Liver (tissue), 9 donors: Measurements from ENCODE around the gene THBD. TPM values are rescaled to one million over a fixed set of nuclear protein-coding genes. Genes with fewer than 3 reads are reported as not detected.

ENCODE experiments used
- DNase-seq: peaks from one replicate; pipeline ENCODE4 v3.0.0-alpha.2; 2017; ENCODE audit warnings: low spot score
- H3K27ac ChIP-seq, 2 donors: one replicate each; pipeline ENCODE4 v1.7.0; 2013; ENCODE audit warnings: inconsistent platforms in 2 of 2, low read length in 2 of 2, control low read depth in 1 of 2, low read depth in 1 of 2, mild to moderate bottlenecking in 1 of 2
- H3K27me3 ChIP-seq, 4 donors: one replicate each; pipeline versions ENCODE4 v1.6.1 to v1.7.0; 2013; ENCODE audit warnings: low read length in 3 of 4, inconsistent platforms in 1 of 4, mild to moderate bottlenecking in 1 of 4, moderate library complexity in 1 of 4; ENCODE audit not compliant: control insufficient read depth in 4 of 4, insufficient read depth in 4 of 4
- H3K36me3 ChIP-seq, 4 donors: one replicate each; pipeline versions ENCODE4 v1.6.1 to v1.7.0; 2013; ENCODE audit warnings: low read length in 3 of 4, mild to moderate bottlenecking in 3 of 4, low read depth in 1 of 4, moderate library complexity in 1 of 4; ENCODE audit not compliant: control insufficient read depth in 4 of 4, insufficient read depth in 3 of 4
- H3K4me1 ChIP-seq, 4 donors: one replicate each; pipeline versions ENCODE4 v1.6.1 to v1.7.0; 2013; ENCODE audit warnings: low read length in 3 of 4, mild to moderate bottlenecking in 3 of 4, moderate library complexity in 1 of 4; ENCODE audit not compliant: control insufficient read depth in 4 of 4, insufficient read depth in 4 of 4
- H3K4me3 ChIP-seq, 3 donors: one replicate each; pipeline versions ENCODE4 v1.6.1 to v1.7.0; 2013; ENCODE audit warnings: low read length in 3 of 3, control low read depth in 1 of 3, low read depth in 1 of 3, mild to moderate bottlenecking in 1 of 3
- H3K9ac ChIP-seq, 2 donors: one replicate each; pipeline ENCODE4 v1.7.0; 2013; ENCODE audit warnings: low read length in 2 of 2, mild to moderate bottlenecking in 2 of 2, moderate library complexity in 2 of 2, control low read depth in 1 of 2, low read depth in 1 of 2
- H3K9me3 ChIP-seq, 4 donors: one replicate each; pipeline versions ENCODE4 v1.6.1 to v1.7.0; 2013; ENCODE audit warnings: low read length in 3 of 4; ENCODE audit not compliant: control insufficient read depth in 4 of 4
- CTCF ChIP-seq: fragments of 150-350 bp; IDR thresholded peaks from 2 replicates; pipeline ENCODE4 v1.5.1; 2017; ENCODE audit warnings: improper control_type of control experiment, low read depth, low read length; ENCODE audit not compliant: missing input control
- EGR1 ChIP-seq, 2 donors: IDR thresholded peaks; 2 replicates each; pipeline ENCODE4 v1.6.1; 2016 to 2018; ENCODE audit warnings: antibody characterized with exemption in 2 of 2, low read depth in 2 of 2
- FOXA1 ChIP-seq: IDR thresholded peaks from 2 replicates; pipeline ENCODE4 v1.6.1; 2016; ENCODE audit warnings: antibody characterized with exemption
- GABPA ChIP-seq, 2 donors: IDR thresholded peaks in 1 of 2; conservative IDR thresholded peaks in 1 of 2; 2 replicates each; pipeline ENCODE4 v1.6.1; 2016; ENCODE audit warnings: antibody characterized with exemption in 2 of 2, mild to moderate bottlenecking in 1 of 2, moderate library complexity in 1 of 2
- HNF4A ChIP-seq, 2 donors: conservative IDR thresholded peaks; 2 replicates each; pipeline ENCODE4 v1.6.1; 2016; ENCODE audit warnings: antibody characterized with exemption in 2 of 2, mild to moderate bottlenecking in 2 of 2
- HNF4G ChIP-seq: IDR thresholded peaks from 2 replicates; pipeline ENCODE4 v1.6.1; 2016; ENCODE audit warnings: antibody characterized with exemption
- JUND ChIP-seq, 2 donors: IDR thresholded peaks; 2 replicates each; pipeline ENCODE4 v1.6.1; 2016; ENCODE audit warnings: antibody characterized with exemption in 2 of 2
- MAX ChIP-seq: IDR thresholded peaks from 2 replicates; pipeline ENCODE4 v1.6.1; 2016; ENCODE audit warnings: antibody characterized with exemption
- NR2F2 ChIP-seq: IDR thresholded peaks from 2 replicates; pipeline ENCODE4 v1.6.1; 2016; ENCODE audit warnings: antibody characterized with exemption
- RAD21 ChIP-seq, 2 donors: IDR thresholded peaks; 2 replicates each; pipeline ENCODE4 v1.6.1; 2016; ENCODE audit warnings: antibody characterized with exemption in 2 of 2, mild to moderate bottlenecking in 2 of 2
- RXRA ChIP-seq, 2 donors: IDR thresholded peaks; 2 replicates each; pipeline ENCODE4 v1.6.1; 2017 to 2018; ENCODE audit warnings: antibody characterized with exemption in 2 of 2, mild to moderate bottlenecking in 1 of 2
- SP1 ChIP-seq: IDR thresholded peaks from 2 replicates; pipeline ENCODE4 v1.6.1; 2018; ENCODE audit warnings: antibody characterized with exemption, mild to moderate bottlenecking
- TAF1 ChIP-seq: conservative IDR thresholded peaks from 2 replicates; pipeline ENCODE4 v1.6.1; 2016; ENCODE audit warnings: antibody characterized with exemption, mild to moderate bottlenecking
- YY1 ChIP-seq: IDR thresholded peaks from 2 replicates; pipeline ENCODE4 v1.6.1; 2016; ENCODE audit warnings: antibody characterized with exemption, mild to moderate bottlenecking
- WGBS: extraction: QIAGEN DNeasy Blood & Tissue Kit; methylation state at CpG from one replicate; pipeline ENCODE4 v1.1.7; 2013; 5-methylcytosine and 5-hydroxymethylcytosine counted together
- polyA plus RNA-seq, 2 donors: library from polyadenylated mRNA; stranded (reverse) in 1 of 2; unstranded in 1 of 2; fragments of 200-250 nt in 1 of 2; fragments of >200 nt in 1 of 2; fragmentation: Nextera tagmentation in 1 of 2; extraction: Ambion mirVana in 1 of 2; gene quantifications; one replicate each; pipeline versions ENCODE4 v1.2.1 to v1.2.3, GENCODE V29; 2013 to 2015
- total RNA-seq, 2 donors: library from RNA; depleted of rRNA; stranded (reverse); fragments of >200 nt; gene quantifications; one replicate each; pipeline ENCODE4 v1.2.3, GENCODE V29; 2014
- TF ChIP-seq, protein P1 (sequence below): IDR thresholded peaks from 2 replicates; pipeline ENCODE4 v1.6.1; 2016; ENCODE audit warnings: antibody characterized with exemption
- TF ChIP-seq, protein P2 (sequence below): IDR thresholded peaks from 2 replicates; pipeline ENCODE4 v1.6.1; 2016; ENCODE audit warnings: antibody characterized with exemption, mild to moderate bottlenecking
- TF ChIP-seq, protein P3 (sequence below): IDR thresholded peaks from 2 replicates; pipeline ENCODE4 v1.6.1; 2016; ENCODE audit warnings: antibody characterized with exemption
- donor health status: healthy.
- donor health status: healthy.
- donor health status: healthy.
- donor health status: healthy.
- donor health status: healthy.

The THBD gene
- total and polyA plus RNA-seq, 4 donors, result 1.4 to 6.6 (median 3.1) TPM

GRCh38 chr20:23007886-23008655 is 41.4 kb downstream of the THBD start:
- DNase-seq, result no peak
- TF ChIP-seq, protein P1, sequence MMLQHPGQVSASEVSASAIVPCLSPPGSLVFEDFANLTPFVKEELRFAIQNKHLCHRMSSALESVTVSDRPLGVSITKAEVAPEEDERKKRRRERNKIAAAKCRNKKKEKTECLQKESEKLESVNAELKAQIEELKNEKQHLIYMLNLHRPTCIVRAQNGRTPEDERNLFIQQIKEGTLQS, result no peak
- TF ChIP-seq RXRA (IDR thresholded peaks at IDR 0.05) (no peak), NR2F2 (no peak), HNF4G (no peak), HNF4A (conservative IDR thresholded peaks at IDR 0.05) (no peak), MAX (no peak), EGR1 (IDR thresholded peaks at IDR 0.05; ENCODE audit: low read depth in 2 of 2) (no peak)
- H3K36me3 ChIP-seq, result peaks cover 0 to 1% (median 0%) of the 10 kb centered on the region in 4 donors
- no peak overlapping the region for H3K9ac ChIP-seq
- H3K4me3 ChIP-seq, result no peak overlapping the region
- H3K9me3 ChIP-seq, result no peaks in the 10 kb centered on the region
- WGBS, result 89% methylated on average over 9 of the region's 9 CpGs
- H3K4me1 ChIP-seq, result no peaks in the 10 kb centered on the region
- no peak overlapping the region for H3K27ac ChIP-seq
- H3K27me3 ChIP-seq, result no peaks in the 10 kb centered on the region

- WGBS, result 68% methylated on average over 3 of the region's 3 CpGs
- Histone ChIP-seq H3K36me3 (peaks cover 0 to 1% (median 0%) of the 10 kb centered on the region in 4 donors), H3K4me1 (no peaks in the 10 kb centered on the region), H3K27me3 (no peaks in the 10 kb centered on the region), H3K9ac (no peak overlapping the region), H3K9me3 (no peaks in the 10 kb centered on the region), H3K4me3 (no peak overlapping the region), H3K27ac (no peak overlapping the region)
- no peak for TF ChIP-seq CTCF
- TF ChIP-seq, protein P1, result no peak
- TF ChIP-seq GABPA (IDR thresholded peaks at IDR 0.05 in 1 of 2, conservative IDR thresholded peaks at IDR 0.05 in 1 of 2), result no peak
- TF ChIP-seq YY1, result no peak
- no peak for TF ChIP-seq NR2F2
- no peak for TF ChIP-seq MAX
- no peak for TF ChIP-seq TAF1
- TF ChIP-seq FOXA1, result no peak
- TF ChIP-seq JUND (IDR thresholded peaks at IDR 0.05), result no peak
- TF ChIP-seq, protein P2, sequence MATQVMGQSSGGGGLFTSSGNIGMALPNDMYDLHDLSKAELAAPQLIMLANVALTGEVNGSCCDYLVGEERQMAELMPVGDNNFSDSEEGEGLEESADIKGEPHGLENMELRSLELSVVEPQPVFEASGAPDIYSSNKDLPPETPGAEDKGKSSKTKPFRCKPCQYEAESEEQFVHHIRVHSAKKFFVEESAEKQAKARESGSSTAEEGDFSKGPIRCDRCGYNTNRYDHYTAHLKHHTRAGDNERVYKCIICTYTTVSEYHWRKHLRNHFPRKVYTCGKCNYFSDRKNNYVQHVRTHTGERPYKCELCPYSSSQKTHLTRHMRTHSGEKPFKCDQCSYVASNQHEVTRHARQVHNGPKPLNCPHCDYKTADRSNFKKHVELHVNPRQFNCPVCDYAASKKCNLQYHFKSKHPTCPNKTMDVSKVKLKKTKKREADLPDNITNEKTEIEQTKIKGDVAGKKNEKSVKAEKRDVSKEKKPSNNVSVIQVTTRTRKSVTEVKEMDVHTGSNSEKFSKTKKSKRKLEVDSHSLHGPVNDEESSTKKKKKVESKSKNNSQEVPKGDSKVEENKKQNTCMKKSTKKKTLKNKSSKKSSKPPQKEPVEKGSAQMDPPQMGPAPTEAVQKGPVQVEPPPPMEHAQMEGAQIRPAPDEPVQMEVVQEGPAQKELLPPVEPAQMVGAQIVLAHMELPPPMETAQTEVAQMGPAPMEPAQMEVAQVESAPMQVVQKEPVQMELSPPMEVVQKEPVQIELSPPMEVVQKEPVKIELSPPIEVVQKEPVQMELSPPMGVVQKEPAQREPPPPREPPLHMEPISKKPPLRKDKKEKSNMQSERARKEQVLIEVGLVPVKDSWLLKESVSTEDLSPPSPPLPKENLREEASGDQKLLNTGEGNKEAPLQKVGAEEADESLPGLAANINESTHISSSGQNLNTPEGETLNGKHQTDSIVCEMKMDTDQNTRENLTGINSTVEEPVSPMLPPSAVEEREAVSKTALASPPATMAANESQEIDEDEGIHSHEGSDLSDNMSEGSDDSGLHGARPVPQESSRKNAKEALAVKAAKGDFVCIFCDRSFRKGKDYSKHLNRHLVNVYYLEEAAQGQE, result no peak
- TF ChIP-seq HNF4G, result no peak
- no peak for TF ChIP-seq SP1
- no peak for TF ChIP-seq RXRA (IDR thresholded peaks at IDR 0.05)
- TF ChIP-seq, protein P3, sequence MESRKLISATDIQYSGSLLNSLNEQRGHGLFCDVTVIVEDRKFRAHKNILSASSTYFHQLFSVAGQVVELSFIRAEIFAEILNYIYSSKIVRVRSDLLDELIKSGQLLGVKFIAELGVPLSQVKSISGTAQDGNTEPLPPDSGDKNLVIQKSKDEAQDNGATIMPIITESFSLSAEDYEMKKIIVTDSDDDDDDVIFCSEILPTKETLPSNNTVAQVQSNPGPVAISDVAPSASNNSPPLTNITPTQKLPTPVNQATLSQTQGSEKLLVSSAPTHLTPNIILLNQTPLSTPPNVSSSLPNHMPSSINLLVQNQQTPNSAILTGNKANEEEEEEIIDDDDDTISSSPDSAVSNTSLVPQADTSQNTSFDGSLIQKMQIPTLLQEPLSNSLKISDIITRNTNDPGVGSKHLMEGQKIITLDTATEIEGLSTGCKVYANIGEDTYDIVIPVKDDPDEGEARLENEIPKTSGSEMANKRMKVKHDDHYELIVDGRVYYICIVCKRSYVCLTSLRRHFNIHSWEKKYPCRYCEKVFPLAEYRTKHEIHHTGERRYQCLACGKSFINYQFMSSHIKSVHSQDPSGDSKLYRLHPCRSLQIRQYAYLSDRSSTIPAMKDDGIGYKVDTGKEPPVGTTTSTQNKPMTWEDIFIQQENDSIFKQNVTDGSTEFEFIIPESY, result no peak
- no peak for TF ChIP-seq RAD21 (IDR thresholded peaks at IDR 0.05)
- TF ChIP-seq HNF4A (conservative IDR thresholded peaks at IDR 0.05), result no peak
- DNase-seq, result no peak
Observed at GRCh38 chr20:23007462-23007861, 42.0 kb downstream of the THBD start.
